Heart left ventricle (tissue), 16 donors: ENCODE measurements around the gene ELP1. TPM values are rescaled to one million over a fixed set of nuclear protein-coding genes. Genes with fewer than 3 reads are reported as not detected.

ENCODE experiments used
- ATAC-seq, 4 donors: fragments of 200-7000 bp; cut with Tn5 transposase; one replicate each; pipeline ENCODE4 v1.9.1; 2020 to 2022; ENCODE audit warnings: moderate library complexity in 4 of 4, mild to moderate bottlenecking in 3 of 4, moderate number of reproducible peaks in 1 of 4
- DNase-seq, 5 donors: peaks; one replicate each; pipeline ENCODE4 v3.0.0-alpha.2; 2020
- H3K27ac ChIP-seq, 12 donors: fragments of 200-600 bp; sonication (generic) in 4 of 12; one replicate each; pipeline versions ENCODE4 v1.5.0 to v1.8.0; 2016 to 2022; ENCODE audit warnings: mild to moderate bottlenecking in 2 of 12
- H3K27me3 ChIP-seq, 9 donors: fragments of 200-600 bp; sonication (generic) in 2 of 9; one replicate each; pipeline versions ENCODE4 v1.5.1 to v1.8.0; 2016 to 2022; ENCODE audit warnings: mild to moderate bottlenecking in 3 of 9
- H3K36me3 ChIP-seq, 9 donors: fragments of 200-600 bp; sonication (generic) in 2 of 9; one replicate each; pipeline versions ENCODE4 v1.5.0 to v1.8.0; 2018 to 2022; ENCODE audit warnings: mild to moderate bottlenecking in 2 of 9
- H3K4me1 ChIP-seq, 12 donors: fragments of 200-600 bp; sonication (generic) in 4 of 12; one replicate each; pipeline versions ENCODE4 v1.5.0 to v1.8.0; 2016 to 2022; ENCODE audit warnings: mild to moderate bottlenecking in 3 of 12
- H3K4me3 ChIP-seq, 12 donors: fragments of 200-600 bp; sonication (generic) in 4 of 12; one replicate each; pipeline versions ENCODE4 v1.5.0 to v1.8.0; 2017 to 2022; ENCODE audit warnings: mild to moderate bottlenecking in 9 of 12, moderate library complexity in 4 of 12
- H3K9me3 ChIP-seq, 12 donors: fragments of 200-600 bp; sonication (generic) in 4 of 12; one replicate each; pipeline versions ENCODE4 v1.5.0 to v1.8.0; 2016 to 2022; ENCODE audit warnings: mild to moderate bottlenecking in 1 of 12
- POLR2A ChIP-seq, 2 donors: fragments of 450-650 bp; IDR thresholded peaks; one replicate each; pipeline ENCODE4 v1.6.1; 2017; ENCODE audit warnings: antibody characterized with exemption in 2 of 2, mild to moderate bottlenecking in 2 of 2, moderate library complexity in 2 of 2
- WGBS, 4 donors: extraction: QIAGEN DNeasy Blood & Tissue Kit in 2 of 4; methylation state at CpG; one replicate each; pipeline versions ENCODE4 v1.1.5 to v1.1.7; 2013 to 2018; 5-methylcytosine and 5-hydroxymethylcytosine counted together
- intact Hi-C, 10 donors: fragments of 100-400 bp; cut with DNase I; formaldehyde crosslinking; loops; one replicate each; pipeline versions ENCODE4 v1.11.1 to v1.14.2; 2022
- polyA plus RNA-seq, 2 donors: library from polyadenylated mRNA; stranded (reverse); fragments of 200-250 nt; gene quantifications; one replicate each; pipeline ENCODE4 v1.2.3, GENCODE V29; 2013
- total RNA-seq, 9 donors: library from RNA; depleted of rRNA in 2 of 9; stranded (reverse); fragments of >200 nt in 2 of 9; fragmentation: NEBNext Ultra II Directional in 3 of 9; extraction: Animal tissue kit (Norgen Biotek cat#: 25700) in 3 of 9; gene quantifications; one replicate each; pipeline versions ENCODE4 v1.1.0 to v1.2.4, GENCODE V29; 2016 to 2023
- TF ChIP-seq, protein P1 (sequence below), 12 donors: fragments of 200-600 bp; sonication (generic) in 4 of 12; IDR thresholded peaks; one replicate each; pipeline versions ENCODE4 v1.5.0 to v1.8.0; 2018 to 2022; ENCODE audit warnings: antibody characterized with exemption in 12 of 12, mild to moderate bottlenecking in 5 of 12
- donor health status: ischemic (EF 13 %, LVEDD 7.1; RV severe dilation, severe dysfunction).
- donor health status: healthy with polysubstance abuse.
- donor health status: DM: no; HTN: yes; CAD: no.
- donor health status: DM: no; HTN: no; CAD: no.
- donor health status: ischemic (EF 25% LVEDD 6.9; RV normal size, moderate dysfunction).
- donor health status: ischemic (EF 25% LVEDD 5.7; RV mildly dilated, moderate dysfunction).
- donor health status: healthy.
- donor health status: DM: yes; HTN: yes; CAD: no.
- donor health status: ischemic (EF 35%, LVEDD 5.7; RV mildly dilated, moderate dysfunction).
- donor health status: nonischemic (EF 11% LVEDD 7.7; RV severe dilation, severe dysfunction).
- donor health status: DM: yes; HTN: yes; CAD: no.
- donor health status: PGD.
- donor health status: ischemic (EF 29% LVEDD 5.4; RV normal size, mild dysfunction).
- donor health status: nonischemic (EF 23%, LVEDD 6.1; RV moderate dilation, normal function).

Gene ELP1
- total and polyA plus RNA-seq, 11 donors = 7.8 to 32.0 (median 20.5) TPM

DNA sequence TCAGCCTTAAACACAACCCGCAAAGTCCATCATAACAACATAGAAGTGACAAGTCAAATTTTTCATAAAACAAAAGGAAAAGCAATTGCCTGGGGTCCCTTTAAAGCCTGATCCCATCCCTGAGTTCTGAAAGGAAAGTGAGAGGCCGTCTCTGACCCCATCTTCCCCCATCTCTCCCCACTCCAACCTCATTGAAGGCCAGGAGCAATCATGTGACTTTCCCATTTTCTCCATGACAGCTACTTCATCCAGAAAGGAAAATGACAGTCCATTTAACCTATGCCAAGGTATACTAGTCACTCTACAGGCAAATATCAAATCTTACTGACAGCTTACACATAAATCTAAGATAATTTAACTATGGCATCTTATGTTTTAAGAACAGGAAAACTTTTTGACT, 56.4 kb downstream of the ELP1 start:
- Histone ChIP-seq H3K27ac (no peak overlapping the region), H3K36me3 (peaks cover 0 to 100% (median 96%) of the 10 kb centered on the region in 9 donors), H3K4me1 (no peaks in the 10 kb centered on the region), H3K9me3 (no peaks in the 10 kb centered on the region), H3K27me3 (no peaks in the 10 kb centered on the region), H3K4me3 (no peak overlapping the region)
- no peak for ATAC-seq
- 96 to 99% (median 96%) methylated on average over 2 of the region's 2 CpGs for WGBS, 4 donors
- DNase-seq = no peak
- intact Hi-C loops = no loop called here
- TF ChIP-seq, protein P1, sequence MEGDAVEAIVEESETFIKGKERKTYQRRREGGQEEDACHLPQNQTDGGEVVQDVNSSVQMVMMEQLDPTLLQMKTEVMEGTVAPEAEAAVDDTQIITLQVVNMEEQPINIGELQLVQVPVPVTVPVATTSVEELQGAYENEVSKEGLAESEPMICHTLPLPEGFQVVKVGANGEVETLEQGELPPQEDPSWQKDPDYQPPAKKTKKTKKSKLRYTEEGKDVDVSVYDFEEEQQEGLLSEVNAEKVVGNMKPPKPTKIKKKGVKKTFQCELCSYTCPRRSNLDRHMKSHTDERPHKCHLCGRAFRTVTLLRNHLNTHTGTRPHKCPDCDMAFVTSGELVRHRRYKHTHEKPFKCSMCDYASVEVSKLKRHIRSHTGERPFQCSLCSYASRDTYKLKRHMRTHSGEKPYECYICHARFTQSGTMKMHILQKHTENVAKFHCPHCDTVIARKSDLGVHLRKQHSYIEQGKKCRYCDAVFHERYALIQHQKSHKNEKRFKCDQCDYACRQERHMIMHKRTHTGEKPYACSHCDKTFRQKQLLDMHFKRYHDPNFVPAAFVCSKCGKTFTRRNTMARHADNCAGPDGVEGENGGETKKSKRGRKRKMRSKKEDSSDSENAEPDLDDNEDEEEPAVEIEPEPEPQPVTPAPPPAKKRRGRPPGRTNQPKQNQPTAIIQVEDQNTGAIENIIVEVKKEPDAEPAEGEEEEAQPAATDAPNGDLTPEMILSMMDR (IDR thresholded peaks at IDR 0.05) = no peak
- no peak for TF ChIP-seq POLR2A (IDR thresholded peaks at IDR 0.05)

DNA sequence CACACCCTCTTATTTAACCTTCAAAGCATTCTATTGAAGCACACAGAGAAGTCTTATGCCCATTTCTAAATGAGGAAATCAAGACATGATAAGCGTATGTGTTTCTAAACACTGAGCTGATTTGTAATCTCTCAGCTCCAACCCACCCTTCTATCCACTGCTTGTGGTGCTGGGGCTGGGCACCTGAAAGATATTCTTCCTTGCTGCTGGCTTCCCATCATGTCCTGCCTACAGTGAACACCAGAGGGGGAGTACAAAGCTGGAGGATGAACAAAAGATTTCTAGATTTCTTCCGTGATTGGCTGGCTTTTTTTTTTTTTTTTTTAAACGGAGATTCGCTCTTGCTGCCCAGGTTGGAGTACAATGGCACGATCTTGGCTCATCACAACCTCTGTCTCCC, 57.5 kb downstream of the ELP1 start:
- Histone ChIP-seq H3K4me1 (no peaks in the 10 kb centered on the region), H3K27ac (no peak overlapping the region), H3K36me3 (peaks cover 0 to 100% (median 96%) of the 10 kb centered on the region in 9 donors), H3K9me3 (peaks cover 0 to 6% (median 0%) of the 10 kb centered on the region in 12 donors), H3K4me3 (no peak overlapping the region), H3K27me3 (no peaks in the 10 kb centered on the region)
- 93 to 97% (median 94%) methylated on average over 5 of the region's 5 CpGs for whole genome bisulfite sequencing, 4 donors
- intact Hi-C loops = no loop called here
- TF ChIP-seq, protein P1 (IDR thresholded peaks at IDR 0.05) = no peak
- no peak for TF ChIP-seq POLR2A (IDR thresholded peaks at IDR 0.05)
- no peak for ATAC-seq
- no peak for DNase-seq

DNA sequence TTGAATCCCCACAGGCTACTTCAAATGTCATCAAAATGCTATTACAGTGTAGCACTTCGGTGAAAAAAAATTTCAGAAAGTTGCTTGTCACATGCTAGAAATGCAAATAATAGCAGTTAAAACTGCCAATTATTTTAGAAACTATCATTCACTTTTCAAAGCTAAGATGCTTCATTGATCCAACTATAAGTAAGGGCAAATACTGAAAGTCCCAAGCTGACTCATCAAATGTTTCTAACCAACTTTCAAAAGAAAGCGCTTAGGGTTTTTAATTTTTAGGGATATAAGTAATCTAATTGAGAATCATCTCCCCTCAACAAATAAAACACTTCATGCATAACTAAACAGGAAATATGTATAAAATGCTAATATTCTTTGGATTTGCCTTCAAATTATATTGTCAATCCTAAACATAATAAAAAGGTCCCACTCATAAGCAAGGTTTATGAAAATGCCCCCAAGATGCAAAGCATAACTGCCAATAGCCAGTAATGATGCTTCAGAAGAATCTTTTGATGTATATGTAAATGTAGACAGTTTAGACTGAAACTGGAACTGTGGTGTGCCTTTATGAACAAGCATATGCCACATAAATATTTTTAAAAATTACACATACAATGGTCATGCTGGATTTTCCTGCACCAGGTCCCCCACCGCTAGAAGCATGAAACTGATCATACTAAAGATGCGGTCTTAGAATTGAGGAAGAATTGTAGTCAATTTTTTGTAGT, 59.7 kb downstream of the ELP1 start:
- no peaks in the 10 kb centered on the region for H3K27me3 ChIP-seq
- TF ChIP-seq, protein P1 (IDR thresholded peaks at IDR 0.05) = no peak
- intact Hi-C loops = no loop called here
- no peak overlapping the region for H3K4me3 ChIP-seq
- DNase-seq (no peak), ATAC-seq (no peak)
- no peak overlapping the region for H3K27ac ChIP-seq
- H3K9me3 ChIP-seq = peaks cover 0 to 6% (median 0%) of the 10 kb centered on the region in 12 donors
- 97 to 99% (median 98%) methylated on average over 4 of the region's 4 CpGs for WGBS, 4 donors
- H3K36me3 ChIP-seq = peaks cover 0 to 100% (median 93%) of the 10 kb centered on the region in 9 donors
- no peaks in the 10 kb centered on the region for H3K4me1 ChIP-seq

DNA sequence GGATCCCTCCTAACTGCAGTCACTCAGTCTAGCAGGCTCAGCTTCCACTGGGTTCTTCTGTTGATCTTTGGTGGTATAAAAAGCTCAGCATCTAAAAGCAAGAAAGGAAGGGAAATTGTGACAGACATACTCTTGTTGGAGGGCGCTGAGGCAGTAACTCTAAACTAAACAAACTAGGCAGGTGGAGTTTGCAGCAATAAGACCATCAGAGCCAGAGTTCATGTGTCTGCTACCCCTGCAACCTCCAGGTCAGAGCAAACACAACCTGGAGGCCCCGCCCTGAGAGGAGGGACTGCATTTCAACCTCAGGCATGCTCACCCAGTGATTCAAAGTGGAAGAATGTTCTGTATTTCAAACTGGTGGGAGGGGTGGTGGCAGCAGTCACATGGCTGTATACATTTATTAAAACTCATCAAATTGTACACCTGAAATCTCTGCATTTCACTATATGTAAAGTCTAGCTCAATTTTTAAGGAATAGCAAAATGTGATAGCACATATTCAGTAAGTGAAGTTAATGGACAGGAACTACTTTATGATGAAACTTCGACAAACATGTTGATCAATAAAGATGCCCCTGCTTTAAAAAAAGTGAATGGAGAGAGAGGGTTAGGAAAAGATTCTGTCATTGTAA, 64.7 kb downstream of the ELP1 start:
- ATAC-seq = no peak
- peaks cover 0 to 6% (median 0%) of the 10 kb centered on the region in 12 donors for H3K4me1 ChIP-seq

More for the DNA sequence above, 64.7 kb downstream of the ELP1 start:
- intact Hi-C loops = no loop called here
- DNase-seq = no peak
- peaks cover 0 to 70% (median 56%) of the 10 kb centered on the region in 9 donors for H3K36me3 ChIP-seq
- H3K27me3 ChIP-seq = no peaks in the 10 kb centered on the region
- 66 to 99% (median 96%) methylated on average over 3 of the region's 3 CpGs for WGBS, 4 donors
- peaks cover 0 to 6% (median 0%) of the 10 kb centered on the region in 12 donors for H3K9me3 ChIP-seq
- no peak for TF ChIP-seq POLR2A (IDR thresholded peaks at IDR 0.05)
- TF ChIP-seq, protein P1 (IDR thresholded peaks at IDR 0.05) = no peak
- H3K4me3 ChIP-seq = no peak overlapping the region
- H3K27ac ChIP-seq = no peak overlapping the region
